Measurements from ENCODE around the gene PRXL2C.

DNA sequence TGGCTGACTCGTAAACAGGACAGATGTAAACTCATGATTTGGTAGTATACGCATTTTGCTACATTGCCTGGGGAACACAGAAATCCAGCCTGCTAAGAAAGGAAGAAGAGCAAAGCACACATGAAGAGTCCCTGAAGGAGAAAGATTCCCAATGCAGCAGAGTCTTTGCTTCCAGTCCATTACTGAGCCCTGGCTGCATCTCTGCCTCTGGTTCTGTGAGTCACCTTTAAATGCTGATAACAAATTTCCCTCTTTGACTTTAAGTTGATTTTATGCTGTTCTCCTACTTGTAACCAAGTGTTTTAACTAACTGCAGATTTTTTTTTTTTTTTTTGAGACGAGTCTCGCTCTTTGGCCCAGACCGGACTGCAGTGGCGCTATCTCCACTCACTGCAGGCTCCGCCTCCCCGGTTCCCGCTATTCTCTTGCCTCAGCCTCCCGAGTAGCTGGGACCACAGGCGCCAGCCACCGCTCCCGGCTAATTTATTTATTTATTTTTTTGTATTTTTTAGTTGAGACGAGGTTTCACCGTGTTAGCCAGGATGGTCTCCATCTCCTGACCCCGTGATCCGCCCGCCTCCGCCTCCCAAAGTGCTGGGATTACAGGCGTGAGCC is 8.5 kb upstream of the PRXL2C start:
- TF ChIP-seq, protein P1, sequence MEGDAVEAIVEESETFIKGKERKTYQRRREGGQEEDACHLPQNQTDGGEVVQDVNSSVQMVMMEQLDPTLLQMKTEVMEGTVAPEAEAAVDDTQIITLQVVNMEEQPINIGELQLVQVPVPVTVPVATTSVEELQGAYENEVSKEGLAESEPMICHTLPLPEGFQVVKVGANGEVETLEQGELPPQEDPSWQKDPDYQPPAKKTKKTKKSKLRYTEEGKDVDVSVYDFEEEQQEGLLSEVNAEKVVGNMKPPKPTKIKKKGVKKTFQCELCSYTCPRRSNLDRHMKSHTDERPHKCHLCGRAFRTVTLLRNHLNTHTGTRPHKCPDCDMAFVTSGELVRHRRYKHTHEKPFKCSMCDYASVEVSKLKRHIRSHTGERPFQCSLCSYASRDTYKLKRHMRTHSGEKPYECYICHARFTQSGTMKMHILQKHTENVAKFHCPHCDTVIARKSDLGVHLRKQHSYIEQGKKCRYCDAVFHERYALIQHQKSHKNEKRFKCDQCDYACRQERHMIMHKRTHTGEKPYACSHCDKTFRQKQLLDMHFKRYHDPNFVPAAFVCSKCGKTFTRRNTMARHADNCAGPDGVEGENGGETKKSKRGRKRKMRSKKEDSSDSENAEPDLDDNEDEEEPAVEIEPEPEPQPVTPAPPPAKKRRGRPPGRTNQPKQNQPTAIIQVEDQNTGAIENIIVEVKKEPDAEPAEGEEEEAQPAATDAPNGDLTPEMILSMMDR (IDR thresholded peaks at IDR 0.05), result no peak
- TF ChIP-seq POLR2A (IDR thresholded peaks at IDR 0.05; ENCODE audit: low read length) (no peak), ESRRA (IDR thresholded peaks at IDR 0.05; ENCODE audit: borderline replicate concordance, low read length) (no peak)
